ENCODE measurements around the gene RBM44. TPM values are rescaled to one million over a fixed set of nuclear protein-coding genes. Genes with fewer than 3 reads are reported as not detected.

The RBM44 gene
- polyA plus RNA-seq, 1 experiment: 0.05 TPM

DNA sequence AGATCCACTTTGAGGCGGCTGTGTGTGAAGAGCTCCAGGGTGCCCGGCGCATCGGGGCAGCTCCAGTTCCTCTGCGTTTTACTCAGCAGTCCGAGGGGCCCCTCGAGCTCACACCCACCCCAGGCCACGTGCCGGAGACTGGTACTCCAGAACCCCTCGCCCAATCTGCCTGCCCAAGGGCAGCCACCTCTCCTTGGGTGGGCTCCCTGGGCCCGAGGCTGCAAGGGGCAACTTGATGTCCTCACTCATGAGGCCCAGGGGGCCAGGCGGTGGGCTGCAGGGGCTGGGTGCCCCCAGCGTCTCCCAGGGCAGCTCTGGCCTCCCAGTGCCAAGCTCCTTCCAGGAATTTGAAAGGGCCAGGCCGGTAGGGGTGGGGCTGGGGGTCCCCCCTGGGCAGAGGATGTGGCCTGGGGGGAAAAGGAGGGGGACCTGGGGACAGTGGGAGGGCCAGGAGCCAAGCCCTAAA is 77.5 kb downstream of the RBM44 start:
- Histone ChIP-seq H3K4me3 (ENCODE audit: low read depth, low read length) (no peak overlapping the region), H3K36me3 (ENCODE audit: control insufficient read depth, insufficient read depth, low read length) (no peaks in the 10 kb centered on the region), H3K27me3 (ENCODE audit: control insufficient read depth, insufficient read depth, low read length) (no peaks in the 10 kb centered on the region)
- no peak for DNase-seq (ENCODE audit: low read depth)
- ChIA-PET CTCF (no interaction called here), POLR2A (interaction anchor here (0.6 kb wide), 1 partner anchor 591 kb away, joined by 3 read pairs; no protein-coding TSS in a partner anchor)
- TF ChIP-seq, protein P1, sequence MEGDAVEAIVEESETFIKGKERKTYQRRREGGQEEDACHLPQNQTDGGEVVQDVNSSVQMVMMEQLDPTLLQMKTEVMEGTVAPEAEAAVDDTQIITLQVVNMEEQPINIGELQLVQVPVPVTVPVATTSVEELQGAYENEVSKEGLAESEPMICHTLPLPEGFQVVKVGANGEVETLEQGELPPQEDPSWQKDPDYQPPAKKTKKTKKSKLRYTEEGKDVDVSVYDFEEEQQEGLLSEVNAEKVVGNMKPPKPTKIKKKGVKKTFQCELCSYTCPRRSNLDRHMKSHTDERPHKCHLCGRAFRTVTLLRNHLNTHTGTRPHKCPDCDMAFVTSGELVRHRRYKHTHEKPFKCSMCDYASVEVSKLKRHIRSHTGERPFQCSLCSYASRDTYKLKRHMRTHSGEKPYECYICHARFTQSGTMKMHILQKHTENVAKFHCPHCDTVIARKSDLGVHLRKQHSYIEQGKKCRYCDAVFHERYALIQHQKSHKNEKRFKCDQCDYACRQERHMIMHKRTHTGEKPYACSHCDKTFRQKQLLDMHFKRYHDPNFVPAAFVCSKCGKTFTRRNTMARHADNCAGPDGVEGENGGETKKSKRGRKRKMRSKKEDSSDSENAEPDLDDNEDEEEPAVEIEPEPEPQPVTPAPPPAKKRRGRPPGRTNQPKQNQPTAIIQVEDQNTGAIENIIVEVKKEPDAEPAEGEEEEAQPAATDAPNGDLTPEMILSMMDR (IDR thresholded peaks at IDR 0.05; ENCODE audit: insufficient read depth, low read depth, low read length): no peak

DNA sequence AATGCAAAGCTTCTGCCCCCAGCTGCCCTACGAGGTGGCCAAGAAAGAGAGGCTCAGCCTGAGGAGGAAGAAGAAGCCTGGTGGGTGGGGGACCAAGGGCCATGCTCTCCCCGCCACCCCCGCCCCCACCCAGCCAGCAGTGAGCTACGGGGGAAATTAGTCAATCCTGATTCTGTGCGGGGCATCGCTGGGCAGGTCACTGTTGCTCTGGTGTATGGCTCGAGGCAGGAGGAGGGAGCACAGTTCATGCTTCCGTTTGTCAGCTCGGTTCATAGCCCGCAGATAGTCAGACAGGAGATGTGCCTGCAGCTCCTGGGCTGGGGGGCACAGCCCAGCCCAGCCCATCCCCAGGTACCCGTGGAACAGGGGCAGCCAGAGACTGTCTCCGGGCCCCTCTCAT is 78.0 kb downstream of the RBM44 start:
- no peak for DNase-seq (ENCODE audit: low read depth)
- no peaks in the 10 kb centered on the region for H3K36me3 ChIP-seq (ENCODE audit: control insufficient read depth, insufficient read depth, low read length)
- TF ChIP-seq, protein P1 (IDR thresholded peaks at IDR 0.05; ENCODE audit: insufficient read depth, low read depth, low read length): no peak
- CTCF ChIA-PET: no interaction called here
- no peaks in the 10 kb centered on the region for H3K27me3 ChIP-seq (ENCODE audit: control insufficient read depth, insufficient read depth, low read length)
- POLR2A ChIA-PET: interaction anchor here (0.6 kb wide), 1 partner anchor 591 kb away, joined by 3 read pairs; no protein-coding TSS in a partner anchor
- no peak overlapping the region for H3K4me3 ChIP-seq (ENCODE audit: low read depth, low read length)

DNA sequence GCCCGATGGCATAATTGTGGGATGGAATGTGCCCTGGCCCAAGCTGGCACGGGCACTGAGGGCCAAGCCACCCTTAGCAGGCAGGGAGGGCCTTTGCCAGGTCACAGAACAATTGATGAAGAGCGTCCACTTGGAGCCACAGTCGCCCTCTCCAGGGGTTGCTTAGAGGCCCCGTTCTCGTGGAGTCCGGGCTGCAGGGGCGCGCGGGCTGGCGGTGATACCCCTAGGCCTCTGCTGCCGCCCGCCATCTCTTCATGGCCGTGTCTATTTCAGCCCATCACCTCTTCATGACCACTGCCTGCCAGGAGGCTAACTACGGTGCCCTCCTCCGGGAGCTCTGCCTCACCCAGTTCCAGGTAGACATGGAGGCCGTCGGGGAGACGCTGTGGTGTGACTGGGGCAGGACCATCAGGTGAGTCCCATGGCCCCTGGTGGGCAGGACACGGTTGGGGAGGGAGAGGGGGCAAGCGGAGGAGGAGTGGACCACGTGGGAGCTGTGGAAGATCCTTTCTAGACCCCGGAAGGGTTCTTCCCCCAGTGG is 78.4 kb downstream of the RBM44 start:
- CTCF ChIA-PET: interaction anchor here (0.6 kb wide), 1 partner anchor 100 kb away, joined by 3 read pairs; no protein-coding TSS in a partner anchor
- TF ChIP-seq, protein P1 (IDR thresholded peaks at IDR 0.05; ENCODE audit: insufficient read depth, low read depth, low read length): no peak
- H3K4me3 ChIP-seq (ENCODE audit: low read depth, low read length): no peak overlapping the region
- POLR2A ChIA-PET: interaction anchor here (0.6 kb wide), 1 partner anchor 591 kb away, joined by 3 read pairs; no protein-coding TSS in a partner anchor
- no peaks in the 10 kb centered on the region for H3K27me3 ChIP-seq (ENCODE audit: control insufficient read depth, insufficient read depth, low read length)
- H3K36me3 ChIP-seq (ENCODE audit: control insufficient read depth, insufficient read depth, low read length): no peaks in the 10 kb centered on the region
- no peak for DNase-seq (ENCODE audit: low read depth)

DNA sequence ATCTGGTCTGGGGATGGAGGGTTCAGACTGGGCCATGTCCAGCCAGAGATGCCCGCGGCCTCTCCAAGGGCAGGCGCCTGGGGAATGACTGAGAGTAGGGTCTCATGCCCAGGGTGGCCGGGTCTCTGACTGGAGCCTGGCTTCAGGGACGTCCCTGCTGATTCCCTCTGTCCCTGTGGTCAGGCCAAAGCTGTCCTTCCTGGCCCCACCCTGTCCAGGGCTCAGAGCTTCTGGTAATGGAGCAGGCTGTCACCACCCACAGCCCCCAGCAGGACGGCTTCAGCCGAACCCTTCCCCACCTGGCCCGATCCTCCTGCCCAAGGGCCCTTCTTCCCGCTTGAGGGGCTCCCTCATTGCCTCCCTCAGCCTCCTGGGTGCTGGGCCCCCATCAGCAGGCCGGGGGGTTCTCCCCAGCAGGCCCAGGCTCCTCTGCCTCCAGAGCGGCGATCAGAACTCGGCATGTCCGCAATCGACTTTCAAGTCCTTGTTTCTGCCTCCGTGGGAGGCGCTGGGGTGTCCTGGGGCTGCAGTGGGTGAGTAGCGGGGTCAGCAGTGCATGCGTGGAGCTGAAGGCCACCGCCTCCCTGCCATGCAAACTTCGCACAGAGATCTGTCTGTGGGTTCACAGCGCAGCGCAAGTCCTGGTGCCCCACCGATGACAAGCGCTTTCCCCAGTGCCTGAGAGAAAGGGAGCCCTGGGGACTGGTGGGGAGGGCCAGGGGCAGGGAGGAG is 79.2 kb downstream of the RBM44 start:
- CTCF ChIA-PET: interaction anchor here (0.6 kb wide), 1 partner anchor 101 kb away, joined by 3 read pairs; no protein-coding TSS in a partner anchor
- POLR2A ChIA-PET: no interaction called here
- TF ChIP-seq, protein P1 (IDR thresholded peaks at IDR 0.05; ENCODE audit: insufficient read depth, low read depth, low read length): no peak
- Histone ChIP-seq H3K4me3 (ENCODE audit: low read depth, low read length) (no peak overlapping the region), H3K36me3 (ENCODE audit: control insufficient read depth, insufficient read depth, low read length) (no peaks in the 10 kb centered on the region), H3K27me3 (ENCODE audit: control insufficient read depth, insufficient read depth, low read length) (no peaks in the 10 kb centered on the region)
- no peak for DNase-seq (ENCODE audit: low read depth)

DNA sequence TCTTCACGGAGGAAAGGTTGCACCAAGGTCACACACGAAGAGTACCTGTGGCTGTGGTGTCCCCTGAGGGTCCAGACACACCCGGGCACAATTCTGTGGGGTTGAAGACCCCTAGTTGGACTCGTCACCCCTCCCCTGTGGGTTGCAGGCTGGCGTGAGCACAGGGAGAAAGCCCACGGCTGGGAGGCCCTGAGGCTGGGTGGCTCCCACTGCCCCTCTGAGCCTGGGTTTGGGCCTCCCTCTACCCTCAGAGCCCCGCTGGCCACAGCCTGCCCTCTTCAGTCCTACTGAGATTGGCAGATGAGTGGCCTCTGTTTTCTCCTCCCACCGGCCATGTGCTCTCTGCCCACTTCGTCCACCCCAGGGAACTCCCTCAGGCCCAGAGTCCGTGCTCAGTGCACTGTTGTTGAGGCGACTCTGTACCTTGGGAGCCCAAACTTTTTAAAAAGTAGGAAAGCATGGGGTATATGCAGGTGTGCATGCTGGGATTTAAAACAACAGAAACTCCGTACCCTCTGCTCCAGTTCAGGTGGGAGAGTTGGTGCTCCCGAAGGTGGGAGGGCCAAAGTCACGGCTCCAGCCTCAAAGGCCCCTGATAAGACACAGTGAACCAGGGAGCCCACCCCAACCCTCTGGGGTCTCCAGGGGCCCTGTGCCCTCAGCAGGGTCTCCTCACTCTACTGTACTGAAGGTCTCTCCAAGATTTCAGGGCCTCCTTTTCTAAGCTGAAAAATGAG is 79.9 kb downstream of the RBM44 start:
- Histone ChIP-seq H3K27me3 (ENCODE audit: control insufficient read depth, insufficient read depth, low read length) (no peaks in the 10 kb centered on the region), H3K36me3 (ENCODE audit: control insufficient read depth, insufficient read depth, low read length) (no peaks in the 10 kb centered on the region), H3K4me3 (ENCODE audit: low read depth, low read length) (no peak overlapping the region)
- POLR2A ChIA-PET: no interaction called here
- TF ChIP-seq, protein P1 (IDR thresholded peaks at IDR 0.05; ENCODE audit: insufficient read depth, low read depth, low read length): no peak
- DNase-seq (ENCODE audit: low read depth): no peak
- CTCF ChIA-PET: interaction anchor here (1.0 kb wide), 1 partner anchor 45 kb away, joined by 3 read pairs; no protein-coding TSS in a partner anchor

Measured in BJ (cell line).